ENCODE data around the gene VSIR.

Gene VSIR

GRCh38 chr10:71719464-71720201 is 53.7 kb downstream of the VSIR start, which contains the start of gene C10orf105:
Gene C10orf105, minus strand, starts transcription at chr10:71719778. Its CDS starts 3,441 bp downstream, at chr10:71716337.
- no peak for DNase-seq
- in situ Hi-C loops (cut with MboI; ENCODE audit: low pct_unique_long_range_greater_than_20kb, low sequenced_read_pairs) = no loop called here

GRCh38 chr10:71719042-71719441 is 54.3 kb downstream of the VSIR start:
- DNase-seq = no peak
- in situ Hi-C loops (cut with MboI; ENCODE audit: low pct_unique_long_range_greater_than_20kb, low sequenced_read_pairs) = no loop called here

GRCh38 chr10:71718165-71718698 is 55.1 kb downstream of the VSIR start:
- in situ Hi-C loops (cut with MboI; ENCODE audit: low pct_unique_long_range_greater_than_20kb, low sequenced_read_pairs) = no loop called here
- no peak for DNase-seq

GRCh38 chr10:71717551-71717951 is 55.8 kb downstream of the VSIR start:
- DNase-seq = no peak
- in situ Hi-C loops (cut with MboI; ENCODE audit: low pct_unique_long_range_greater_than_20kb, low sequenced_read_pairs) = no loop called here

GRCh38 chr10:71717056-71717455 is 56.3 kb downstream of the VSIR start:
- no peak for DNase-seq
- in situ Hi-C loops (cut with MboI; ENCODE audit: low pct_unique_long_range_greater_than_20kb, low sequenced_read_pairs) = no loop called here

GRCh38 chr10:71716426-71716825 is 56.9 kb downstream of the VSIR start:
- in situ Hi-C loops (cut with MboI; ENCODE audit: low pct_unique_long_range_greater_than_20kb, low sequenced_read_pairs) = no loop called here
- DNase-seq = no peak

- no peak for DNase-seq
- in situ Hi-C loops (cut with MboI; ENCODE audit: low pct_unique_long_range_greater_than_20kb, low sequenced_read_pairs) = no loop called here
Observed at GRCh38 chr10:71715860-71716259, 57.5 kb downstream of the VSIR start.

GRCh38 chr10:71715026-71715425 is 58.3 kb downstream of the VSIR start:
- DNase-seq = no peak
- in situ Hi-C loops (cut with MboI; ENCODE audit: low pct_unique_long_range_greater_than_20kb, low sequenced_read_pairs) = no loop called here

- DNase-seq = no peak
- in situ Hi-C loops (cut with MboI; ENCODE audit: low pct_unique_long_range_greater_than_20kb, low sequenced_read_pairs) = no loop called here
Observed at GRCh38 chr10:71714592-71714991, 58.7 kb downstream of the VSIR start.

GRCh38 chr10:71714031-71714410 is 59.3 kb downstream of the VSIR start:
- no peak for DNase-seq
- in situ Hi-C loops (cut with MboI; ENCODE audit: low pct_unique_long_range_greater_than_20kb, low sequenced_read_pairs) = no loop called here

GRCh38 chr10:71713135-71714030 is 59.9 kb downstream of the VSIR start:
- DNase-seq = peak; percentile 79

GRCh38 chr10:71712572-71713134 is 60.7 kb downstream of the VSIR start:
- in situ Hi-C loops (cut with MboI; ENCODE audit: low pct_unique_long_range_greater_than_20kb, low sequenced_read_pairs) = no loop called here
- DNase-seq = no peak

More at GRCh38 chr10:71713135-71714030, 59.9 kb downstream of the VSIR start:
- in situ Hi-C loops (cut with MboI; ENCODE audit: low pct_unique_long_range_greater_than_20kb, low sequenced_read_pairs) = no loop called here

GRCh38 chr10:71712170-71712569 is 61.1 kb downstream of the VSIR start:
- in situ Hi-C loops (cut with MboI; ENCODE audit: low pct_unique_long_range_greater_than_20kb, low sequenced_read_pairs) = no loop called here
- no peak for DNase-seq

- in situ Hi-C loops (cut with MboI; ENCODE audit: low pct_unique_long_range_greater_than_20kb, low sequenced_read_pairs) = no loop called here
Observed at GRCh38 chr10:71711052-71711623, 62.2 kb downstream of the VSIR start.

GRCh38 chr10:71710519-71710918 is 62.8 kb downstream of the VSIR start:
- in situ Hi-C loops (cut with MboI; ENCODE audit: low pct_unique_long_range_greater_than_20kb, low sequenced_read_pairs) = no loop called here
- no peak for DNase-seq

More at GRCh38 chr10:71711052-71711623, 62.2 kb downstream of the VSIR start:
- DNase-seq = no peak

- in situ Hi-C loops (cut with MboI; ENCODE audit: low pct_unique_long_range_greater_than_20kb, low sequenced_read_pairs) = no loop called here
- no peak for DNase-seq
Observed at GRCh38 chr10:71708897-71709882, 64.1 kb downstream of the VSIR start.

- in situ Hi-C loops (cut with MboI; ENCODE audit: low pct_unique_long_range_greater_than_20kb, low sequenced_read_pairs) = no loop called here
- DNase-seq = peak; percentile 65
Observed at GRCh38 chr10:71708301-71708703, 65.0 kb downstream of the VSIR start.

GRCh38 chr10:71707240-71707789 is 66.0 kb downstream of the VSIR start:
- no peak for DNase-seq
- in situ Hi-C loops (cut with MboI; ENCODE audit: low pct_unique_long_range_greater_than_20kb, low sequenced_read_pairs) = no loop called here

Data from KBM-7 (cell line).